Bronchial epithelial cell (primary cell): ENCODE measurements around the gene MAST4. TPM values are rescaled to one million over a fixed set of nuclear protein-coding genes. Genes with fewer than 3 reads are reported as not detected.

Experiments used
- DNase-seq: peaks from one replicate; pipeline ENCODE4 v3.0.0-alpha.2; 2010; ENCODE audit warnings: low read depth
- FAIRE-seq: peaks from 2 replicates; lab custom pipeline; 2011; peaks lifted over from hg19 to GRCh38; lab: Jason Lieb, UNC
- H3K27me3 ChIP-seq: 2 replicates; pipeline ENCODE4 v1.5.1; 2011; ENCODE audit warnings: low read length; ENCODE audit not compliant: control insufficient read depth, insufficient read depth
- H3K36me3 ChIP-seq: 2 replicates; pipeline ENCODE4 v1.5.1; 2011; ENCODE audit warnings: low read length; ENCODE audit not compliant: control insufficient read depth, insufficient read depth
- H3K4me3 ChIP-seq: 2 replicates; pipeline ENCODE4 v1.5.1; 2011; ENCODE audit warnings: mild to moderate bottlenecking, low read depth, low read length, control low read depth
- total RNA-seq: library from RNA; depleted of rRNA; stranded (reverse); fragments of >200 nt; gene quantifications from 2 replicates; pipeline ENCODE4 v1.2.1, GENCODE V29; 2014
- TF ChIP-seq, protein P1 (sequence below): IDR thresholded peaks from 2 replicates; pipeline ENCODE4 v1.5.1; 2011; ENCODE audit warnings: mild to moderate bottlenecking, moderate library complexity, low read length, control low read depth, inconsistent platforms; ENCODE audit not compliant: insufficient read depth, severe bottlenecking

Gene MAST4
- total RNA-seq, 1 donor from 2014 or later = 10.3 TPM

DNA sequence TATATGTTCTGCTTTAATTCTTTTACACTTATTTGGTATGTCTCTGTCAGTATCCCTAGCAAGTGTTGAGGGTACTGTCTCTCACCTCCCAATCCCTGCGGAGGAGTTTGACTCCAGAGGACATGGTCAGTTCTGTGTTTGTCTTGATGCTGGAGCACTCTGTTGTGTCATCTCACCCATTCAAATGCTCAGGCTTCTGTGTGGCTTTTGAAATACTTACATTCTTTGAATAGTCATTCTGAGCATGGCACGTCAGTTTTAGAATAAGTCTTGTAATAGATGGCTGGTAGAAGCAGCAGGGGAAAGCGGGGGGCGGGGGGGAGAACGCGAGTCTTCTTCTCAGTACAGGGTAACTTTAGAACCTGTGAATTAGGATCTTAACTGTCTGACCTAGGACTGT is 12.3 kb downstream of the MAST4 start:
- DNase-seq (no peak), FAIRE-seq (no peak)
- Histone ChIP-seq H3K27me3 (no peaks in the 10 kb centered on the region), H3K36me3 (no peaks in the 10 kb centered on the region), H3K4me3 (no peak overlapping the region)
- TF ChIP-seq, protein P1, sequence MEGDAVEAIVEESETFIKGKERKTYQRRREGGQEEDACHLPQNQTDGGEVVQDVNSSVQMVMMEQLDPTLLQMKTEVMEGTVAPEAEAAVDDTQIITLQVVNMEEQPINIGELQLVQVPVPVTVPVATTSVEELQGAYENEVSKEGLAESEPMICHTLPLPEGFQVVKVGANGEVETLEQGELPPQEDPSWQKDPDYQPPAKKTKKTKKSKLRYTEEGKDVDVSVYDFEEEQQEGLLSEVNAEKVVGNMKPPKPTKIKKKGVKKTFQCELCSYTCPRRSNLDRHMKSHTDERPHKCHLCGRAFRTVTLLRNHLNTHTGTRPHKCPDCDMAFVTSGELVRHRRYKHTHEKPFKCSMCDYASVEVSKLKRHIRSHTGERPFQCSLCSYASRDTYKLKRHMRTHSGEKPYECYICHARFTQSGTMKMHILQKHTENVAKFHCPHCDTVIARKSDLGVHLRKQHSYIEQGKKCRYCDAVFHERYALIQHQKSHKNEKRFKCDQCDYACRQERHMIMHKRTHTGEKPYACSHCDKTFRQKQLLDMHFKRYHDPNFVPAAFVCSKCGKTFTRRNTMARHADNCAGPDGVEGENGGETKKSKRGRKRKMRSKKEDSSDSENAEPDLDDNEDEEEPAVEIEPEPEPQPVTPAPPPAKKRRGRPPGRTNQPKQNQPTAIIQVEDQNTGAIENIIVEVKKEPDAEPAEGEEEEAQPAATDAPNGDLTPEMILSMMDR = no peak

DNA sequence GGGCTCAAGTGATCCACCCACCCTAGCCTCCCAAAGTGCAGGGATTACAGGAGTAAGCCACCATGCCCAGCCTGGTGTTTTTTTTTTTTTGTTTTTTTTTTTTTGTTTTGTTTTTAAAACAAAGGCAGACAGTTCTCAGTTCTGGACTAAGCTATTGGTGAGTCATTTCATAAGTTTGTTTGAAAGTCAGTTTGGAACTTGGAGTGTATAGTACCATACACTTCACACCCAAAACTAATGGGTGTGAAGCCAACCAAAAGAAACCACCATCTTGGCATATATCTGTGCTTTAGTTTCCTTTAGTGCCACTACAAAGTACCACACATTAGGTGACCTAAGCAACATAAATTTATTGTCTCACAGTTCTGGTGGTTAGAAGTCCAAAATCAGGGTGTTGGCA is 13.4 kb downstream of the MAST4 start:
- DNase-seq = no peak
- no peak for FAIRE-seq
- Histone ChIP-seq H3K36me3 (no peaks in the 10 kb centered on the region), H3K4me3 (no peak overlapping the region), H3K27me3 (no peaks in the 10 kb centered on the region)
- TF ChIP-seq, protein P1 = no peak

DNA sequence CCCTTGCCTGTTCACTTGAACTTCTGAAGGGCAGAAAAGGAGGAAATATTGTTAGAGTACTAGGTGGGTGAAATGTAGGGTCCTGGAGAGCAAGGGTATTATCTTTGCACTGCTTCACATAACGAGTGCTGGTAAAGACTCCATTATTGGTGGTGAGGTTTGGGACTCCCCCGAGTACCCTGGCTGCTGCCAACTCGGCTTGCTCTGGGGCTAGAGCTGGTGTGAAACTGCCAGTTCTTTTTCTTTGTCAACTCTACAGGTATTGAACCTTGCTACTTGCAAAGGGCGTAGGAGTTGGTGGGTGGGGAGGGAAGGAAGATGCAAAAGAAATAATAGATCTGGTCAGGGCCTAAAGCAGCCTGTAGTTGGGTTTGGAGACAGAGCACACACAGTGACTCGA is 16.0 kb downstream of the MAST4 start:
- FAIRE-seq (no peak), DNase-seq (no peak)
- Histone ChIP-seq H3K4me3 (no peak overlapping the region), H3K27me3 (no peaks in the 10 kb centered on the region), H3K36me3 (no peaks in the 10 kb centered on the region)
- TF ChIP-seq, protein P1 = no peak

DNA sequence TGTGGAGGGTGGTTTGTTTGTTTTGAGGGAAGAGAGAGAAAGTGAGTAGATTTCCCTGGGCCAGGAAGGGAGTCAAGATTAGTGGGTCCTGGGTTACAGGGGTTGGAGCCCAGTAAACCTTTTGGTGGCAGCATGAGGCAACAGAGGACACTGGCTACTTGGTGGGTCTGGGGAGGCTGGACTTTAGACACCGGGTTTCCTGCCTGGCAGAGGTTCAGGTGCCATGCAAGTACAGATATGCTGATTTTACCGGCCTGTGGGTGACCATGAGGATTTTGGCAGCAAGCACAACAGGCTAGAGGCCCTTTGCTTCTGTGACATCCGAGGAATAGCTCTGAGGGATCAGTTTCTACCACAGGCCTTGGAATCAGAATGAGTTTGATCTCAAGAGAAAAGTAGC is 18.9 kb downstream of the MAST4 start:
- TF ChIP-seq, protein P1 = no peak
- H3K4me3 ChIP-seq = no peak overlapping the region
- FAIRE-seq = no peak

DNA sequence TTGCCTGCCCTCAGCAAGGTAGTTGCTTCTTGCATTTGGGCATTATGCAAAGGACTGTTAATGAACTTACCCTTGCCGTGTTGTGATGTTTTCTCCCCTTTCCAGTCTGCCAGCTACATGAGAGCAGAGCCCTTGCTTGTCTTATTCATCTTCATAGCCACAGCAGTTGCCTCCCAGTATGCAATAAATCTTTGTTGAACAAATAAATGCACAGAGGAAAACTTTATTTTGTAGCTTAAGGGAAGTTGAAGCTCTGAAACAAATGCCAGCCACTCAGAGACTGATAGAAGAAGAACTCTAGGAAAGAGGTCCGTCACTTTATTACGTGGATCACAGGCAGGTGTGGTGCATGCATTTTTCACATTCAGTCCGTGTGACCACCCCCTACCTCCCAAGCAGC is 19.7 kb downstream of the MAST4 start:
- DNase-seq (no peak), FAIRE-seq (no peak)
- no peaks in the 10 kb centered on the region for H3K27me3 ChIP-seq
- H3K4me3 ChIP-seq = no peak overlapping the region
- no peaks in the 10 kb centered on the region for H3K36me3 ChIP-seq
- TF ChIP-seq, protein P1 = no peak

More for the DNA sequence above, 18.9 kb downstream of the MAST4 start:
- DNase-seq = no peak
- H3K27me3 ChIP-seq = no peaks in the 10 kb centered on the region
- no peaks in the 10 kb centered on the region for H3K36me3 ChIP-seq

DNA sequence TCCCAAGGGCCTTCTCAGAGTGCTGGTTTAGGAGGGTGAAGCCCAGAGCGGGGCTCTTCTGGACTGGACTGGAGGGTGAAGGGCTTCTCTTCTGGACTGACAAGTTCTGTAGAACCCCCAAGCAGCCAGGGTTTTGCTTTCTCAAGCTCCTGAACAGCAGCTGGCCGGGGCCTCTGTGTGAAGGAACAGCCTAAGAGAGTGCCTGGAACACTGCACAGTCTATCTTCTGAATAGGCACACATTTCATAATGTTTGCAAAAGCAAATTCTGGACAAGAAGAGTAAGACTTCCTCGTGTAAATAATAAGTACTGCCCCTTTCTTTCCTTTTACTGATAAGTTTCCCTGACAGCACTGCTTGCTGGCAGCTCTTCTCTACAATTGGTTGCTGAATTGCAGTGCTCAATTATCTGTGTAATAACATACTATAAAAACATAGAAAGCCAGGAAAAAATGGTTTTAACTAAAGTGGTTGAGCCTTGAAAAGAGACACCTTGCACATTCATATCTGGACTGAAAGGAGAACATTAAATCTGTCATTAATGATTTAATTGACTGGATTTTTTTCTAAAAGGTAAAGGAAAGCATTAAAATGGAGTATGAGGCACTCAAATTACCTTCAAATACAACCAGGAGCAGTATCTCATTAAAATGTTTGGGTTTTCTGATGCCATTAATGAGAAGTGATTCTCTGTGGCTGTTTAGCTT is 20.5 kb downstream of the MAST4 start:
- no peaks in the 10 kb centered on the region for H3K27me3 ChIP-seq
- no peak overlapping the region for H3K4me3 ChIP-seq
- no peaks in the 10 kb centered on the region for H3K36me3 ChIP-seq
- TF ChIP-seq, protein P1 = no peak
- DNase-seq (no peak), FAIRE-seq (no peak)
